ENCODE data around the gene NALCN. TPM values are rescaled to one million over a fixed set of nuclear protein-coding genes. Genes with fewer than 3 reads are reported as not detected.

Gene NALCN
- total RNA-seq, 1 donor from 2014 or later: 0.12 TPM

DNA sequence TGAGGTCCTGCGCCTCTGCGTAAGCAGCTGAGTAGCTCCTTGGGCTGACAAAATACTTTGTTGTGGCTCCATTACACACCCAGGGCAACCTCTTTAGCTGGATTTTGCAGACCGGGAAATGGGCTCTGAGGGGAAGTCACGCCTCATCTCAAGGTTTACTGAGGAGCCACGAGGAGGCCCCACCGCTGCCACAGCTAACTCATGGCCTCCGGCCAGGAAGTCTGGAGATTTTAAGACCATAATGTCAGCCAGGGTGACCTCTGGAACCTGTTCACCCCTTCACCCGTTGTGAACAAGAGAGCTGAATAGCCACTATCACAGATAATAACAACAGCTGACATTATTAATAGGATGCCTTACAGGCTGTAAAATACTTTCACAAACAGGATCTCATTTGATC, 390.4 kb downstream of the NALCN start:
- no peak for DNase-seq (ENCODE audit: low spot score, unreplicated experiment)
- peak overlapping the region; percentile 7 for H3K27ac Mint-ChIP-seq
- H3K27me3 Mint-ChIP-seq: no peaks in the 10 kb centered on the region
- TF ChIP-seq, protein P1, sequence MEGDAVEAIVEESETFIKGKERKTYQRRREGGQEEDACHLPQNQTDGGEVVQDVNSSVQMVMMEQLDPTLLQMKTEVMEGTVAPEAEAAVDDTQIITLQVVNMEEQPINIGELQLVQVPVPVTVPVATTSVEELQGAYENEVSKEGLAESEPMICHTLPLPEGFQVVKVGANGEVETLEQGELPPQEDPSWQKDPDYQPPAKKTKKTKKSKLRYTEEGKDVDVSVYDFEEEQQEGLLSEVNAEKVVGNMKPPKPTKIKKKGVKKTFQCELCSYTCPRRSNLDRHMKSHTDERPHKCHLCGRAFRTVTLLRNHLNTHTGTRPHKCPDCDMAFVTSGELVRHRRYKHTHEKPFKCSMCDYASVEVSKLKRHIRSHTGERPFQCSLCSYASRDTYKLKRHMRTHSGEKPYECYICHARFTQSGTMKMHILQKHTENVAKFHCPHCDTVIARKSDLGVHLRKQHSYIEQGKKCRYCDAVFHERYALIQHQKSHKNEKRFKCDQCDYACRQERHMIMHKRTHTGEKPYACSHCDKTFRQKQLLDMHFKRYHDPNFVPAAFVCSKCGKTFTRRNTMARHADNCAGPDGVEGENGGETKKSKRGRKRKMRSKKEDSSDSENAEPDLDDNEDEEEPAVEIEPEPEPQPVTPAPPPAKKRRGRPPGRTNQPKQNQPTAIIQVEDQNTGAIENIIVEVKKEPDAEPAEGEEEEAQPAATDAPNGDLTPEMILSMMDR (IDR thresholded peaks at IDR 0.05; ENCODE audit: unreplicated experiment): no peak
- H3K4me1 Mint-ChIP-seq (ENCODE audit: low read depth): peaks cover 7% of the 10 kb centered on the region
- H3K36me3 Mint-ChIP-seq (ENCODE audit: insufficient read depth): no peaks in the 10 kb centered on the region
- no peak overlapping the region for H3K4me3 Mint-ChIP-seq (ENCODE audit: low read depth)
- H3K9me3 Mint-ChIP-seq (ENCODE audit: low read depth): no peaks in the 10 kb centered on the region

DNA sequence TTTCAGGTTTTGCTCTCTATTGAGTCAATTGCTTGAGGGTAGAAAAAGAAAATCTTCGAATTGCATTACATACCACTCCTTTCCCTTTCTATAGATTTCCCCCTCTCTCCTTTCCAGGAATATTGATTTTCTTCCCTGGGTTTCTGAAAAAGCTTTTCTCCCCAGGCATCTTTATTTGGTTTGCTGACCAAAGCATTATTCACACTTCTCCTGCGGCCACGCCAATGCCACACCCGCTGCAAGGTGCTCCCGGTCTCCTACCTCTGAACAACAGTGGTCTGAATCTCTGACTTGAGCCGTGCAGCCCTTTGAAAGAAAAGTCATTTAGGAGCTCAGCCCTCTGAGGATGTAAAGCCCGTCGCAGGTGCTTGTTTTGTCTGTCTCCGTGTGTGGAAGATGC, 390.8 kb downstream of the NALCN start:
- Mint-ChIP-seq H3K27ac (peak overlapping the region; percentile 7), H3K9me3 (ENCODE audit: low read depth) (no peaks in the 10 kb centered on the region), H3K4me3 (ENCODE audit: low read depth) (no peak overlapping the region), H3K36me3 (ENCODE audit: insufficient read depth) (no peaks in the 10 kb centered on the region), H3K27me3 (no peaks in the 10 kb centered on the region), H3K4me1 (ENCODE audit: low read depth) (peaks cover 7% of the 10 kb centered on the region)
- TF ChIP-seq, protein P1 (IDR thresholded peaks at IDR 0.05; ENCODE audit: unreplicated experiment): no peak
- no peak for DNase-seq (ENCODE audit: low spot score, unreplicated experiment)

DNA sequence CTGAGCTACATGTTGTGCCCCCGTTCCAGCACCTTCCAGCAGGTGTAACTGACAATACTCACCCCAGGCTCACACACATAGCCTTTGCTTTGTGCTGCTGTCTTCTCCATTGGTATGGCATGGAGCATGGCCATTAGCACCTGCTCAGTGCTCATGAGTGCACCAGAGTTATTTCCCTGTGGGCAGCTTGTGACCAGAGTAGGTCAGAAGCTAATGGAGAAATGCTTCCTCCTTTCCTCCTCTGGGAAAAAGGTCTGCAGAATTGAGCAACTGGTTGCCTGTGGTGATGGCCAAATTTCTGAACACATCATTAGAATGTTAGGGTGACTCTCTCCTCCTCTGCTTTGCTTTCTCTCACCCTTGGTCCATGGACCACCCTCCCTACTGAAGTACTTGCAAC, 397.2 kb downstream of the NALCN start:
- Mint-ChIP-seq H3K9me3 (ENCODE audit: low read depth) (no peaks in the 10 kb centered on the region), H3K4me3 (ENCODE audit: low read depth) (no peak overlapping the region), H3K27me3 (no peaks in the 10 kb centered on the region), H3K4me1 (ENCODE audit: low read depth) (no peaks in the 10 kb centered on the region), H3K27ac (no peak overlapping the region), H3K36me3 (ENCODE audit: insufficient read depth) (no peaks in the 10 kb centered on the region)
- TF ChIP-seq, protein P1 (IDR thresholded peaks at IDR 0.05; ENCODE audit: unreplicated experiment): no peak
- DNase-seq (ENCODE audit: low spot score, unreplicated experiment): no peak

DNA sequence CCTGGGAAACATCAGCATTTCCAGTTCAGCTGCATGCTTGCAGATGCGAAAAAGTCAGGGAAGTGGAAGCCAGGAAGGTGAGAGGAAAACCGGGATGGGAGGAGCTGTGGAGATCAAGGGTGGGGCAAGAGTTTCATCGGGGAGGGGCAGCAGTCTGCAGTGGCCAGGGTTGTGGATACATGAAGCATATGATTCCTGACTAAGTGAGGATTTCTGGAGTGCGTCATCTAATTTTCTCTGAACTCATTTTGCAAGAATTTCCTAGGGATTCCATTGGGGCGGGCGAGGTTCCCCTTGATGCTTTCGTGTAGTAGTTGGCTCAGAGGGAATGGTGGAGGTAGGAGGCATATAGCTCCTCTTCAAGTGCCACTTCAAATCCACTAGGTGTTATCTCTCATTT, 397.6 kb downstream of the NALCN start:
- no peaks in the 10 kb centered on the region for H3K9me3 Mint-ChIP-seq (ENCODE audit: low read depth)
- DNase-seq (ENCODE audit: low spot score, unreplicated experiment): no peak
- no peak overlapping the region for H3K4me3 Mint-ChIP-seq (ENCODE audit: low read depth)
- TF ChIP-seq, protein P1 (IDR thresholded peaks at IDR 0.05; ENCODE audit: unreplicated experiment): no peak
- no peaks in the 10 kb centered on the region for H3K27me3 Mint-ChIP-seq
- H3K36me3 Mint-ChIP-seq (ENCODE audit: insufficient read depth): no peaks in the 10 kb centered on the region
- no peak overlapping the region for H3K27ac Mint-ChIP-seq
- no peaks in the 10 kb centered on the region for H3K4me1 Mint-ChIP-seq (ENCODE audit: low read depth)

DNA sequence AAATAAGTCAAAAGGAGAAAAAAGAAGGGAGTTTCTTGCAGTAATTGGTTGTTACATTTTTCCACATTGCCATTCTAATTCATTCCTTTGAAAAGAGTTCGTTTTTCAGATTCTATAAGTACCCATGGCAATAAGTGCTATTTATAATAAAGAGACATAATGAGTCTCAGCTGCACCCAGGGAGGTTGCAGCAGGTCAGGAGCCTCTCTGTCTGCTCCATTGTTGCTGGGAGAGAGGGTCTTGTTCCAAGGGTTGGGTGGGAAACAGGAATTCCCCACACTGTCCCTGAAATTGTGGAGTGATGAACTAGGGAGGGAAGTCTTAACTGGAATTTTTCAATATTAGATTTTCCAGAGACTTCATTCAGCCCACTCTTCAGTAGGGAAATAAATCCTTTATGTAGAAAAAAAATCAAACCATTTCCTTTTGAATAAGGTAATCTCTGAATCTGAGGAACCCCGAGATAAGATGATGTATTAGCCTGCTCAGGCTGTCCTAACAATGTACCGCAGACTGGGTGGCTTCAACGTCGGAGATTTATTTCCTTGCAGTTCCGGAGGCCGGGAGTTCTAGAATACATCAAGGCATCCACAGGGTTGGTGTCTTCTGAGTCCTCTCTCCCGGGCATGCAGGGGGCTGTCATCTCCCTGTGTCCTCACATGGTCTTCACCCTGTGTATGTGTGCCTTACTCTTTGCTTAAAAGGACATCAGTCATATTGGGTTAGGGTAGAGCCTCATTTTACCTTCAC, 399.0 kb downstream of the NALCN start:
- H3K4me1 Mint-ChIP-seq (ENCODE audit: low read depth): no peaks in the 10 kb centered on the region
- no peaks in the 10 kb centered on the region for H3K9me3 Mint-ChIP-seq (ENCODE audit: low read depth)
- H3K27me3 Mint-ChIP-seq: no peaks in the 10 kb centered on the region
- TF ChIP-seq, protein P1 (IDR thresholded peaks at IDR 0.05; ENCODE audit: unreplicated experiment): no peak
- DNase-seq (ENCODE audit: low spot score, unreplicated experiment): no peak
- H3K27ac Mint-ChIP-seq: no peak overlapping the region
- H3K36me3 Mint-ChIP-seq (ENCODE audit: insufficient read depth): no peaks in the 10 kb centered on the region
- no peak overlapping the region for H3K4me3 Mint-ChIP-seq (ENCODE audit: low read depth)
